ENCODE data around the gene ABHD17A.
"Not testable (repeated sequence)": the region's sequence is repeated elsewhere in the genome, so short reads cannot be mapped to it uniquely, and the experiment has no call there.

DNA sequence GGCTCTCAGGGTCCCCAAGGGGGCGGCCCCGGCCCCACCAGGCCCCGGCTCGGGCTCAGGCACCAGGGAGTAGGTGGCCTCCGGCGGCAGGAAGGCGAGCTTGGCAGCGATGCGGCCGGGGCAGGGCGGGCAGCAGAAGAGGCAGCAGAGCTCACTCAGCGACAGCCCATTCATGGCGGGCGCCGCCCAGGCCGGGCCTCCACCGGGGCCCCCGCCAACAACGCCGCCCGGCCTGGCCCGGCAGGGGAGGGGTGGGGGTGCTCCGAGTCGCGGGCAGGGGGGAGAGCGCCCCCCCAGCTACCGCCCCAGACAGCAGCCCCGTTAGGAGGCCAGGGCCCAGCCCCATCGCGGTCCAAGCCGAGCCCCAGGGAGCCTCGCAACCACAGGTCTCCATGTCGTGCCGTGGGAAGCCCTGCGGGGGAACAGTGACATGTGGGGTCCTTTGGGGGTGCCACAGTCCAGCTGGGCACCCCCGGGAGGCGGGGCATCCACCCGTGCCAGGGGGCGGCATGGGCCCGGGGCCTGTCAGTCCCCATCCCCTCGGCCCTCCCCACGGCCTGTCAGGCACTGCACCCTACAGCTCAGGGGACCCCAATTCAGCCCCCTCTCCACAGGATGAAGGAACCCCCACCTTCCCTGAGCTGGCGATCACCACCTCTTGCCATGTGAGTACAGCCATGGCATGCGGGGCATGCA, 3.8 kb downstream of the ABHD17A start:
- TF ChIP-seq, protein P1, sequence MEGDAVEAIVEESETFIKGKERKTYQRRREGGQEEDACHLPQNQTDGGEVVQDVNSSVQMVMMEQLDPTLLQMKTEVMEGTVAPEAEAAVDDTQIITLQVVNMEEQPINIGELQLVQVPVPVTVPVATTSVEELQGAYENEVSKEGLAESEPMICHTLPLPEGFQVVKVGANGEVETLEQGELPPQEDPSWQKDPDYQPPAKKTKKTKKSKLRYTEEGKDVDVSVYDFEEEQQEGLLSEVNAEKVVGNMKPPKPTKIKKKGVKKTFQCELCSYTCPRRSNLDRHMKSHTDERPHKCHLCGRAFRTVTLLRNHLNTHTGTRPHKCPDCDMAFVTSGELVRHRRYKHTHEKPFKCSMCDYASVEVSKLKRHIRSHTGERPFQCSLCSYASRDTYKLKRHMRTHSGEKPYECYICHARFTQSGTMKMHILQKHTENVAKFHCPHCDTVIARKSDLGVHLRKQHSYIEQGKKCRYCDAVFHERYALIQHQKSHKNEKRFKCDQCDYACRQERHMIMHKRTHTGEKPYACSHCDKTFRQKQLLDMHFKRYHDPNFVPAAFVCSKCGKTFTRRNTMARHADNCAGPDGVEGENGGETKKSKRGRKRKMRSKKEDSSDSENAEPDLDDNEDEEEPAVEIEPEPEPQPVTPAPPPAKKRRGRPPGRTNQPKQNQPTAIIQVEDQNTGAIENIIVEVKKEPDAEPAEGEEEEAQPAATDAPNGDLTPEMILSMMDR (IDR thresholded peaks at IDR 0.05 in 2 of 3, conservative IDR thresholded peaks at IDR 0.05 in 1 of 3; ENCODE audit: borderline replicate concordance in 1 of 3, insufficient read depth in 1 of 3, low read depth in 2 of 3, low read length in 2 of 3), result not testable (repeated sequence)
- not testable (repeated sequence) for TF ChIP-seq EZH2 (IDR thresholded peaks at IDR 0.05)
